HG03060 (cell line): ENCODE data around the gene PTMS.

Source experiments
- ATAC-seq: cut with Tn5 transposase; IDR thresholded peaks from one replicate; pipeline ENCODE4 v1.9.1; 2021; ENCODE audit warnings: low read depth, moderate number of reproducible peaks; ENCODE audit not compliant: unreplicated experiment

The PTMS gene

DNA sequence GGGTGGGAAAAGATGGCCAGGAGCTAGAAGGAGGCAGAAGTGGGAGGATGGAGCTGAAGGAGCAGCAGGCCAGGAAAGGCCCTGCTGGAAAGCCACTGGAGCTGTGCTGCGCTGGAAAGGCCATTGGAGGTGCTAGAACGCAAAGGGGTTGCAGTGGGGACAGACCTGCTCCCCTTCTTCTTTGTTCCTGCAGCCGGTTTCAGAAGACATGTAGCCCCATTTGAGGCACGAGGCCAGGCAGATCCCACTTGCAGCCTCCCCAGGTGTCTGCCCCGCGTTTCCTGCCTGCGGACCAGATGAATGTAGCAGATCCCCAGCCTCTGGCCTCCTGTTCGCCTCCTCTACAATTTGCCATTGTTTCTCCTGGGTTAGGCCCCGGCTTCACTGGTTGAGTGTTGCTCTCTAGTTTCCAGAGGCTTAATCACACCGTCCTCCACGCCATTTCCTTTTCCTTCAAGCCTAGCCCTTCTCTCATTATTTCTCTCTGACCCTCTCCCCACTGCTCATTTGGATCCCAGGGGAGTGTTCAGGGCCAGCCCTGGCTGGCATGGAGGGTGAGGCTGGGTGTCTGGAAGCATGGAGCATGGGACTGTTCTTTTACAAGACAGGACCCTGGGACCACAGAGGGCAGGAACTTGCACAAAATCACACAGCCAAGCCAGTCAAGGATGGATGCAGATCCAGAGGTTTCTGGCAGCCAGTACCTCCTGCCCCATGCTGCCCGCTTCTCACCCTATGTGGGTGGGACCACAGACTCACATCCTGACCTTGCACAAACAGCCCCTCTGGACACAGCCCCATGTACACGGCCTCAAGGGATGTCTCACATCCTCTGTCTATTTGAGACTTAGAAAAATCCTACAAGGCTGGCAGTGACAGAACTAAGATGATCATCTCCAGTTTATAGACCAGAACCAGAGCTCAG is 53.2 kb downstream of the PTMS start:
- no peak for ATAC-seq

GRCh38 chr12:6820166-6820565 is 54.0 kb downstream of the PTMS start:
- no peak for ATAC-seq
